Measurements from ENCODE around the gene PHLDB2. TPM values are rescaled to one million over a fixed set of nuclear protein-coding genes. Genes with fewer than 3 reads are reported as not detected.

Gene PHLDB2
- total RNA-seq, 1 experiment from 2014 or later, result 13.2 TPM

- no peak overlapping the region for H2BK20ac ChIP-seq (ENCODE audit: low read depth, low read length, poor library complexity, severe bottlenecking)
- H3K9ac ChIP-seq (ENCODE audit: extremely low read depth, insufficient read length, low read length), result no peak overlapping the region
- H3K27me3 Mint-ChIP-seq (ENCODE audit: low read depth), result no peaks in the 10 kb centered on the region
- H2BK12ac ChIP-seq (ENCODE audit: insufficient read length, low read depth, low read length), result no peak overlapping the region
- H2BK120ac ChIP-seq (ENCODE audit: low read depth, low read length, poor library complexity, severe bottlenecking), result no peak overlapping the region
- no peak overlapping the region for H4K8ac ChIP-seq (replicated peaks; ENCODE audit: insufficient read length, low read depth, low read length)
- peaks cover 9 to 22% of the 10 kb centered on the region in 2 experiments for H3K9me3 Mint-ChIP-seq
- TF ChIP-seq CTCF (conservative IDR thresholded peaks at IDR 0.05), result no peak
- WGBS (ENCODE audit: extremely low coverage, insufficient read length, low lambda C conversion rate), result no CpG with 5 or more reads among the region's 1 CpG
- DNase-seq, result no peak
- H3K56ac ChIP-seq (ENCODE audit: insufficient read length, low read depth, low read length), result no peak overlapping the region
- peaks cover 6 to 20% (median 9%) of the 10 kb centered on the region in 3 experiments for H3K36me3 Mint-ChIP-seq (ENCODE audit: insufficient read depth in 1 of 3, low read depth in 3 of 3)
- H2BK15ac ChIP-seq (ENCODE audit: low read depth, low read length), result no peak overlapping the region
- H3K27ac ChIP-seq (ENCODE audit: insufficient read length, low read depth, low read length), result no peak overlapping the region
- H3K4ac ChIP-seq (ENCODE audit: low read depth, low read length), result no peak overlapping the region
- no peak overlapping the region for H2AFZ ChIP-seq (ENCODE audit: low read length)
- no peaks in the 10 kb centered on the region for H3K27me3 ChIP-seq (ENCODE audit: insufficient read depth, low read length)
- no peak overlapping the region for H3K4me3 Mint-ChIP-seq
- no peak overlapping the region for H4K91ac ChIP-seq (ENCODE audit: insufficient read length, low read depth, low read length)
- H3K27ac Mint-ChIP-seq, result no peak overlapping the region
- no peaks in the 10 kb centered on the region for H3K79me1 ChIP-seq (ENCODE audit: insufficient read depth, low read depth, low read length, poor library complexity, severe bottlenecking)
- no peak overlapping the region for H3K23ac ChIP-seq (ENCODE audit: insufficient read length, low read depth, low read length)
- no peak overlapping the region for H2AK5ac ChIP-seq (ENCODE audit: insufficient read length, low read length)
- H3T11ph ChIP-seq (ENCODE audit: low read length), result no peak overlapping the region
- no peak overlapping the region for H3K14ac ChIP-seq (ENCODE audit: insufficient read depth, low read length)
- H3K4me2 ChIP-seq (ENCODE audit: insufficient read depth, insufficient read length, low read length), result no peak overlapping the region
- H3K9me3 ChIP-seq (ENCODE audit: control insufficient read depth, low read depth, low read length), result no peaks in the 10 kb centered on the region
- H3K79me2 ChIP-seq (ENCODE audit: insufficient read depth, low read length), result no peaks in the 10 kb centered on the region
- no peaks in the 10 kb centered on the region for H3K23me2 ChIP-seq (ENCODE audit: insufficient read length, low read depth, low read length, poor library complexity, severe bottlenecking)
- no peak overlapping the region for H3K18ac ChIP-seq (ENCODE audit: insufficient read length, low read depth, low read length)
- no peak overlapping the region for H2BK5ac ChIP-seq (ENCODE audit: insufficient read length, low read length)
- no peaks in the 10 kb centered on the region for H3K4me1 ChIP-seq (ENCODE audit: insufficient read depth, low read length)
- no peak overlapping the region for H4K5ac ChIP-seq (ENCODE audit: insufficient read length, low read depth, low read length)
- no peaks in the 10 kb centered on the region for H3K4me1 Mint-ChIP-seq
- no peaks in the 10 kb centered on the region for H4K20me1 ChIP-seq (ENCODE audit: control insufficient read depth, insufficient read depth, insufficient read length)
Observed at GRCh38 chr3:111813441-111813840, 45.6 kb upstream of the PHLDB2 start.

All from H9 (cell line).